Breast epithelium (tissue), 4 donors: ENCODE measurements around the gene SACM1L. TPM values are rescaled to one million over a fixed set of nuclear protein-coding genes. Genes with fewer than 3 reads are reported as not detected.

ENCODE experiments used
- DNase-seq, 2 donors: peaks; one replicate each; pipeline ENCODE4 v3.0.0-alpha.2; 2019; ENCODE audit warnings: low spot score in 2 of 2
- H3K27ac ChIP-seq, 2 donors: fragments of 200-600 bp; sonication (generic) in 1 of 2; one replicate each; pipeline ENCODE4 v1.5.1; 2016 to 2019; ENCODE audit warnings: mild to moderate bottlenecking in 1 of 2
- H3K27me3 ChIP-seq, 2 donors: fragments of 200-600 bp; sonication (generic) in 1 of 2; one replicate each; pipeline versions ENCODE4 v1.5.1 to v1.6.0; 2017 to 2019; ENCODE audit warnings: control low read depth in 1 of 2, mild to moderate bottlenecking in 1 of 2
- H3K36me3 ChIP-seq: fragments of 200-600 bp; one replicate; pipeline ENCODE4 v1.5.1; 2019
- H3K4me1 ChIP-seq, 2 donors: fragments of 200-600 bp; sonication (generic); one replicate each; pipeline ENCODE4 v1.5.1; 2016 to 2019; ENCODE audit warnings: control low read depth in 1 of 2
- H3K4me3 ChIP-seq, 3 donors: fragments of 200-600 bp; sonication (generic); 1 replicate in 2 of 3; 2 replicates in 1 of 3; pipeline ENCODE4 v1.5.1; 2016 to 2019; ENCODE audit warnings: mild to moderate bottlenecking in 3 of 3, moderate library complexity in 2 of 3
- H3K9me3 ChIP-seq, 2 donors: fragments of 200-600 bp; sonication (generic) in 1 of 2; one replicate each; pipeline ENCODE4 v1.5.1; 2016 to 2019; ENCODE audit warnings: control low read depth in 1 of 2
- CTCF ChIP-seq, 3 donors: fragments of 450-650 bp; IDR thresholded peaks; one replicate each; pipeline ENCODE4 v1.5.1; 2016 to 2017; ENCODE audit warnings: antibody characterized with exemption in 3 of 3, mild to moderate bottlenecking in 3 of 3, moderate library complexity in 3 of 3
- POLR2A ChIP-seq: fragments of 450-650 bp; IDR thresholded peaks from one replicate; pipeline ENCODE4 v1.6.1; 2016; ENCODE audit warnings: antibody characterized with exemption, mild to moderate bottlenecking, moderate library complexity
- POLR2AphosphoS5 ChIP-seq, 3 donors: sonication (generic); formaldehyde crosslinking; IDR thresholded peaks; one replicate each; pipeline ENCODE4 v1.6.1; 2017; ENCODE audit warnings: antibody characterized with exemption in 3 of 3
- intact Hi-C: fragments of 100-400 bp; cut with DNase I; formaldehyde crosslinking; loops from one replicate; pipeline ENCODE4 v1.15.1; 2023; ENCODE audit warnings: low total_unique reads
- total RNA-seq, 3 donors: library from RNA; depleted of rRNA; stranded (reverse); fragments of >200 nt; gene quantifications; one replicate each; pipeline ENCODE4 v1.1.0, GENCODE V29; 2016

SACM1L gene
- total RNA-seq, 3 donors from 2014 or later, result 49.3 to 84.7 (median 61.3) TPM

- Histone ChIP-seq H3K27me3 (no peaks in the 10 kb centered on the region), H3K4me1 (no peaks in the 10 kb centered on the region), H3K4me3 (no peak overlapping the region), H3K9me3 (no peaks in the 10 kb centered on the region), H3K36me3 (peaks cover 12% of the 10 kb centered on the region), H3K27ac (no peak overlapping the region)
- DNase-seq, result no peak
- intact Hi-C loops, result no loop called here
- TF ChIP-seq POLR2AphosphoS5 (IDR thresholded peaks at IDR 0.05) (no peak), POLR2A (no peak), CTCF (IDR thresholded peaks at IDR 0.05) (no peak)
Measured at GRCh38 chr3:45729614-45730013, 40.4 kb downstream of the SACM1L start.

GRCh38 chr3:45730409-45731154 lies 41.4 kb downstream of the SACM1L start:
- no peak for DNase-seq
- Histone ChIP-seq H3K9me3 (no peaks in the 10 kb centered on the region), H3K27ac (no peak overlapping the region), H3K4me1 (no peaks in the 10 kb centered on the region), H3K4me3 (no peak overlapping the region), H3K36me3 (peaks cover 12% of the 10 kb centered on the region), H3K27me3 (no peaks in the 10 kb centered on the region)
- TF ChIP-seq CTCF (IDR thresholded peaks at IDR 0.05) (no peak), POLR2A (no peak), POLR2AphosphoS5 (IDR thresholded peaks at IDR 0.05) (no peak)
- intact Hi-C loops, result no loop called here

GRCh38 chr3:45736707-45737106 lies 47.5 kb downstream of the SACM1L start:
- no peak for DNase-seq
- TF ChIP-seq POLR2A (no peak), POLR2AphosphoS5 (IDR thresholded peaks at IDR 0.05) (no peak), CTCF (IDR thresholded peaks at IDR 0.05) (no peak)
- intact Hi-C loops, result no loop called here
- H3K27ac ChIP-seq, result no peak overlapping the region
- H3K4me3 ChIP-seq, result no peak overlapping the region
- no peaks in the 10 kb centered on the region for H3K9me3 ChIP-seq
- peaks cover 11% of the 10 kb centered on the region for H3K36me3 ChIP-seq
- no peaks in the 10 kb centered on the region for H3K27me3 ChIP-seq
- H3K4me1 ChIP-seq, result no peaks in the 10 kb centered on the region

GRCh38 chr3:45737234-45737633 lies 48.0 kb downstream of the SACM1L start:
- peaks cover 7% of the 10 kb centered on the region for H3K36me3 ChIP-seq
- TF ChIP-seq POLR2A (no peak), CTCF (IDR thresholded peaks at IDR 0.05) (no peak), POLR2AphosphoS5 (IDR thresholded peaks at IDR 0.05) (no peak)
- no peaks in the 10 kb centered on the region for H3K9me3 ChIP-seq
- DNase-seq, result no peak
- H3K27me3 ChIP-seq, result no peaks in the 10 kb centered on the region
- H3K4me1 ChIP-seq, result no peaks in the 10 kb centered on the region
- H3K27ac ChIP-seq, result no peak overlapping the region
- intact Hi-C loops, result no loop called here
- no peak overlapping the region for H3K4me3 ChIP-seq

GRCh38 chr3:45739991-45740390 lies 50.8 kb downstream of the SACM1L start:
- no peak for DNase-seq
- TF ChIP-seq POLR2A (no peak), CTCF (IDR thresholded peaks at IDR 0.05) (no peak), POLR2AphosphoS5 (IDR thresholded peaks at IDR 0.05) (no peak)
- Histone ChIP-seq H3K4me1 (no peaks in the 10 kb centered on the region), H3K9me3 (no peaks in the 10 kb centered on the region), H3K27ac (no peak overlapping the region), H3K27me3 (no peaks in the 10 kb centered on the region), H3K36me3 (peaks cover 4% of the 10 kb centered on the region), H3K4me3 (no peak overlapping the region)
- intact Hi-C loops, result no loop called here
